ENCODE data around the gene PGAM4.

Gene PGAM4

DNA sequence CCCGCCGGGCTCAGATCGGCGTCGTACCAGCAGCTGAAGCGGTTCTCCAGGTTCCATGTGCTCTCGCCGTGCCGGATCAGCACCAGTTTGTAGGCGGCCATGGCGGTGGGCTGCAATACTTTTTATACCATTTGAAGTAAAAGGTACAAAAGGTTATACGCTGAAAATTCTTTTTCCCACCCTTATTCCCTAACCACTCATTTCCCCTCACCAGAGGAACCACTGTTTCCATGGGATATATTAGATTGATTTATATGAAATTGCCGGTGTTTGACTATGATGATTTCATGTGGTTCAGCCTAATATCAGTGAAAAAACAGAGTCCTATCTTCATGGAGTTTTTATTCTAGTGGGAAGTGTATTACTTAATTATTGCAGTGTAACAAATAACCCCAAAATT lies at the start of gene PGAM4:
Gene PGAM4 (minus strand): TSS at position 101 of the 400 bp plus-strand sequence. CDS start 0 bp downstream, at position 101.
- Histone ChIP-seq H3K9ac (ENCODE audit: low read length) (no peak within 1 kb of the TSS), H3K4me1 (ENCODE audit: control insufficient read depth, insufficient read depth, low read length) (no peaks in the 10 kb centered on the region), H3K27ac (ENCODE audit: low read depth, low read length) (no peak within 1 kb of the TSS), H3K4me3 (ENCODE audit: low read depth, low read length) (no peak within 1 kb of the TSS), H3K27me3 (ENCODE audit: control insufficient read depth, insufficient read depth, low read length) (no peaks in the 10 kb centered on the region), H3K9me3 (ENCODE audit: control insufficient read depth, insufficient read depth, low read depth, low read length) (peaks cover 2% of the 10 kb centered on the region; the same call in 1 of the 2 replicates), H3K36me3 (ENCODE audit: control insufficient read depth, insufficient read depth, low read length) (no peaks in the 10 kb centered on the region)

DNA sequence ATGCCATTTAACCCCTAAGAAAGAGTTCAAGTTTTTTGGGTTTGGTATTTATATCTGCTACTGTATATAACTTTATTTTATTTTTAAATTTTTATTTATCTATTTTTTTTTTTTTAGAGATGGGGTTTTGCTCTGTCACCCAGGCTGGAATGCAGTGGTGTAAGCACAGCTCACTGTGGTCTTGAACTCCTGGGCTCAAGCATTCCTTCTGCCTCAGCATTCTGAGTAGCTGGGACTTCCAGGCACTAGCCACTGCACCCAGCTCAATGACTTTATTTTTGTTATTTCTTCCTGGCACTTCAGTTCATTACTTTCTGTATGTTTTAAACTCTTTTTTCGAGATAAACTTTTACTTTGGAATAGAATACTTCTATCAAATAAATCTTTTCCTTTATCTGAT lies 42.4 kb upstream of the PGAM4 start:
- Histone ChIP-seq H3K4me1 (ENCODE audit: control insufficient read depth, insufficient read depth, low read length) (no peaks in the 10 kb centered on the region), H3K27me3 (ENCODE audit: control insufficient read depth, insufficient read depth, low read length) (no peaks in the 10 kb centered on the region), H3K4me3 (ENCODE audit: low read depth, low read length) (no peak overlapping the region), H3K36me3 (ENCODE audit: control insufficient read depth, insufficient read depth, low read length) (no peaks in the 10 kb centered on the region; the same call in 1 of the 2 replicates), H3K27ac (ENCODE audit: low read depth, low read length) (no peak overlapping the region), H3K9me3 (ENCODE audit: control insufficient read depth, insufficient read depth, low read depth, low read length) (no peaks in the 10 kb centered on the region; the same call in 1 of the 2 replicates), H3K9ac (ENCODE audit: low read length) (no peak overlapping the region)

DNA sequence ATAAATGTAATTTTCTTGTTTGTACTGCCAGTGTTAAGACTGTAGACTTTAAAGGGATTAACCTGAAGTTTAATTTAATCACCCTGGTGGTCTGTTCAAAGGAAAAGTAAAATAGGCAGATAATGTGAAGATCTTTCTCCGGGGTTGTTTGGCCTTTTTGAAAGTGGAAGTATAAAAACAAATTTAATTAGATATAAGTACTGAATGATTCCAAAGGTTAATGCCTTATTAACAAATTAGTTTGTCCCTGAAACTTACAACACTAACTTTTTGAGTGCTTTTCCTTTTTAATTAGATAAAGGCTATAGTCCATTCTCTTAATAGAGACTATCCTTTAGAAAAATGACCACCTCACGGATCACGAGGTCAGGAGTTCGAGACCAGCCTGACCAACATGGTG lies 10.4 kb upstream of the PGAM4 start:
- Histone ChIP-seq H3K9me3 (ENCODE audit: control insufficient read depth, insufficient read depth, low read depth, low read length) (peaks cover 1% of the 10 kb centered on the region; the same call in 1 of the 2 replicates), H3K4me3 (ENCODE audit: low read depth, low read length) (no peak overlapping the region), H3K4me1 (ENCODE audit: control insufficient read depth, insufficient read depth, low read length) (no peaks in the 10 kb centered on the region), H3K27me3 (ENCODE audit: control insufficient read depth, insufficient read depth, low read length) (no peaks in the 10 kb centered on the region), H3K36me3 (ENCODE audit: control insufficient read depth, insufficient read depth, low read length) (no peaks in the 10 kb centered on the region), H3K9ac (ENCODE audit: low read length) (no peak overlapping the region), H3K27ac (ENCODE audit: low read depth, low read length) (no peak overlapping the region)

DNA sequence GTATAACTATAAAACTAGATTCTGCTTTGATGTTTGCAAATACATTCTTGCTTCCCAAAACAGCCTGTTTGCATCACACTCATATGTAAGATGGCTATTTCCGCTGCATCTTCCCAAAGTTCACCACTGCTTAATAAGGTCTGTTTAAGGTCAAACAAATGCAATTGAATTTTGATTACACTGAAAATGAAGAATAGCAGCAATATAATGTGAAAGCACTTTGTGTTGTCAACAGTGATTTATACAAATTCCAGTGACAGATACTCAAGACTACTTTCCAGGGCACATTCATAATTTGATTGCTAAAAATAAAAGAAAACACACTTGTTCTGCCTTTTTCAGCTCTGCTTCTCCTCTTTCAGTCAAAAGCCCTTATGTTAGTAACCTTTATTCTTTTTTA lies 8.1 kb upstream of the PGAM4 start:
- no peaks in the 10 kb centered on the region for H3K4me1 ChIP-seq (ENCODE audit: control insufficient read depth, insufficient read depth, low read length)
- H3K36me3 ChIP-seq (ENCODE audit: control insufficient read depth, insufficient read depth, low read length) = no peaks in the 10 kb centered on the region
- no peak overlapping the region for H3K9ac ChIP-seq (ENCODE audit: low read length)
- 0 out of 2 replicates have a peak, but pooled peaks cover 2% of the 10 kb centered on the region for H3K9me3 ChIP-seq (ENCODE audit: control insufficient read depth, insufficient read depth, low read depth, low read length)
- H3K27me3 ChIP-seq (ENCODE audit: control insufficient read depth, insufficient read depth, low read length) = no peaks in the 10 kb centered on the region
- no peak overlapping the region for H3K4me3 ChIP-seq (ENCODE audit: low read depth, low read length)
- H3K27ac ChIP-seq (ENCODE audit: low read depth, low read length) = no peak overlapping the region

DNA sequence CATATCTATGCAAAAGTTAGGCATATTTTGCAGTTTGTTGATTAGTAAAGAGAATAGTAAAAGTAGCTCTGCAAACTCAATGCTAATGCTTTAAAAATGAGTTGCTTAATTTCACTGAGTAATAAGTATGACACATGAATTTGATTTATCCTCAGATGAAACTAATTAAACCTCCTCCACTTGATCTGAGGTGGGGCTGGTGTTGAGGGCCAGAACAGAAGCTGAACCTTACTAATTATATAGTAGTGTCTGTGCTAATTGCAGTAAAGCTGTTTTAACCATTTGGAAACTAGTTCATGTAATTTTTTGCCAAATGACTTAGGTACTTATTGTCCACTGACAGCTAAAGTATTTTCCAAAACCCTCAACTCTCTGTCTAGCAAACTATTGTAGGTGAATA lies 7.7 kb upstream of the PGAM4 start:
- Histone ChIP-seq H3K4me1 (ENCODE audit: control insufficient read depth, insufficient read depth, low read length) (no peaks in the 10 kb centered on the region), H3K9me3 (ENCODE audit: control insufficient read depth, insufficient read depth, low read depth, low read length) (0 out of 2 replicates have a peak, but pooled peaks cover 2% of the 10 kb centered on the region), H3K36me3 (ENCODE audit: control insufficient read depth, insufficient read depth, low read length) (no peaks in the 10 kb centered on the region), H3K9ac (ENCODE audit: low read length) (no peak overlapping the region), H3K4me3 (ENCODE audit: low read depth, low read length) (no peak overlapping the region), H3K27ac (ENCODE audit: low read depth, low read length) (no peak overlapping the region), H3K27me3 (ENCODE audit: control insufficient read depth, insufficient read depth, low read length) (no peaks in the 10 kb centered on the region)

DNA sequence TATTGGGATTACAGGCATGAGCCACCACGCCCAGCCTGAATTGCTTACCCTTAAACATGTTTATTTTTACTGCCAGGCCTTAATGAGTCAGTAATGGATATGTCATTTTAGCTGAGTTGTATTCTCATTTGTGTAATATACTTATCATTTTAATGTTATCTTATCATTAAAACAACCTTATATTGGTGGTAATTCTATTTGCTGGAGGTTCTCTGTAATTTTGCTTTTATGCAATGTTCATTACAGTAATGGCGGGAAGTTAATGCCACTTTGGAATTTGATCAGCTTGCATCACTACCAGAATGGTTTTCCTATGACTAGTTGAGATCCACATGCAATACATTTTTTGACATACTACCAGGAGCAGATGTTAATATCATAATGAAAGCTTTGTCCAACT lies 6.3 kb upstream of the PGAM4 start:
- H3K27ac ChIP-seq (ENCODE audit: low read depth, low read length) = no peak overlapping the region
- no peaks in the 10 kb centered on the region for H3K27me3 ChIP-seq (ENCODE audit: control insufficient read depth, insufficient read depth, low read length)
- no peak overlapping the region for H3K4me3 ChIP-seq (ENCODE audit: low read depth, low read length)
- H3K4me1 ChIP-seq (ENCODE audit: control insufficient read depth, insufficient read depth, low read length) = no peaks in the 10 kb centered on the region
- H3K9me3 ChIP-seq (ENCODE audit: control insufficient read depth, insufficient read depth, low read depth, low read length) = peaks cover 2% of the 10 kb centered on the region; the same call in 1 of the 2 replicates
- H3K36me3 ChIP-seq (ENCODE audit: control insufficient read depth, insufficient read depth, low read length) = no peaks in the 10 kb centered on the region
- H3K9ac ChIP-seq (ENCODE audit: low read length) = no peak overlapping the region

DNA sequence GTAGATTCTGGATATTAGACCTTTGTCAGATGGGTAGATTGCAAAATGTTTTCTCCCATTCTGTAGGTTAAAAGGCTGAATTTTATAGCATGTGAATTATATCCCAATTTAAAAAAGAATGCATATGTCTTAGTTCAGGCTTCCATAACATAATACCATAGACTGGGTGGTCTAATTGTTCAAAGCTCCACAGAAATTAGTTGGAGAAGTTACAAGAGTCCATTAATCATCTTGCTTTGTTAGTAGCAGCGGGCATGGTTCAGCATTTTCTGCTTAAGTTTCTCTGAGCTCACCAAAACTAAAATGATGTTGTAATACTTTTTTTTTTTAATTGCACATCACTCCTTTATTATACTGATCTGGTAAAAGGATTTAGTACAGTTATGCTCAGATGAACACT lies 1.8 kb downstream of the PGAM4 start:
- no peak overlapping the region for H3K4me3 ChIP-seq (ENCODE audit: low read depth, low read length)
- no peak overlapping the region for H3K27ac ChIP-seq (ENCODE audit: low read depth, low read length)
- no peaks in the 10 kb centered on the region for H3K36me3 ChIP-seq (ENCODE audit: control insufficient read depth, insufficient read depth, low read length)
- peaks cover 2% of the 10 kb centered on the region; the same call in 1 of the 2 replicates for H3K9me3 ChIP-seq (ENCODE audit: control insufficient read depth, insufficient read depth, low read depth, low read length)
- no peaks in the 10 kb centered on the region for H3K4me1 ChIP-seq (ENCODE audit: control insufficient read depth, insufficient read depth, low read length)
- no peaks in the 10 kb centered on the region for H3K27me3 ChIP-seq (ENCODE audit: control insufficient read depth, insufficient read depth, low read length)
- H3K9ac ChIP-seq (ENCODE audit: low read length) = no peak overlapping the region

DNA sequence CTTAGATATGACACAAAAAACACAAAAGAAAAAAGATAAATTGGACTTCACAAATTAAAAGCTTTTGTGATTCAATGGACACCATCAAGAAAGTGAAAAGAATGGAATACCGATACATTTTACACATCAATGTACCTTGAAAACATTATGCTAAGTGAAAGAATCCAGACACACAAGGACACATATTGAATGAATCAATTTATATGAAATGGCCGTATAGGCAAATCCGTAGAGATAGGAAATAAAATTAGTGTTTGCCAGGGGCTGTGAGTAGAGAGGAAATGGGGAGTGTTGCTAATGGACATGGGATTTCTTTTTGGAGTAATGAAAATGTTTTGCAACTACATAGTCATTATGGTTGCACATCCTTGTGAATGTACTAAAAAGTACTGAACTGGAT lies 3.1 kb downstream of the PGAM4 start:
- H3K9ac ChIP-seq (ENCODE audit: low read length) = no peak overlapping the region
- no peaks in the 10 kb centered on the region for H3K4me1 ChIP-seq (ENCODE audit: control insufficient read depth, insufficient read depth, low read length)
- H3K27ac ChIP-seq (ENCODE audit: low read depth, low read length) = no peak overlapping the region
- H3K9me3 ChIP-seq (ENCODE audit: control insufficient read depth, insufficient read depth, low read depth, low read length) = peaks cover 2% of the 10 kb centered on the region; the same call in 1 of the 2 replicates
- H3K4me3 ChIP-seq (ENCODE audit: low read depth, low read length) = no peak overlapping the region
- H3K27me3 ChIP-seq (ENCODE audit: control insufficient read depth, insufficient read depth, low read length) = no peaks in the 10 kb centered on the region
- H3K36me3 ChIP-seq (ENCODE audit: control insufficient read depth, insufficient read depth, low read length) = no peaks in the 10 kb centered on the region

DNA sequence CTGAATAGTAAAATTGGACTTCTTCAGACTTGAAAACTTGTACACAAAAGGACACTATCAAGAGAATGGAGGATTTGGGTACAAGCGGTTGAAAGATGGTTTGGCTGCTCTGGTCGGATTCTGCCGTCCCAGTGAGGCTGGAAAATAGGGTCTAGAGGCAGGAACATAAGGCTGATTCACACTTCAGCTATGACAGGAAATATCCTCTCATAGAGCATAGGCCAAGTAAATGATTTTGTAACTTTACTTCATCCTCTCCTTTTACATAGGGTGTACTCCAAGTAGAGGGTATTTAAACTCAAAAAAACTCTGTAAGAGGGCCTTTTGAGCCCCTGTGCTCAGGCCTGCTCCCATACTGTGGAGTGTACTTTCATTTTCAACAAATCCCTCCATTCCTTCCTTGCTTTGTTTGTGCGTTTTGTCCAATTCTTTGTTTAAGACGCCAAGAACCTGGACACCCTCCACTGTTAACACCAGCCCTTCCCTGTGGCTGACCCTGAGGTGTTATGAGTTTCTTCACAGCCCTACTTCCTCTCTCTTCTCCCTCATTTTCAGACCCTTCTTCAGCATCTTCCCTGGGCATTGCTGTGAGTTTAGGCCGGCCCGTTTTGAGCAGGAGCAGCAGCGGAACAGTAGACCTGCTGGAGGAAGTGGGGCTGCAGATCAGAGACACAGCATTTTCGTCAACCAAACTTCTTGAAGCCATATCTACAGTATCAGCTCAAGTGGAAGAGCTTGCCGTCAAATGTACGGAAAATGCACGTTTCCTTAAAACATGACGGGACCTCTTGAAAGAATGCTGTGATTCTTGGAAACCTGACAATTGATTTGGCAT lies 7.2 kb downstream of the PGAM4 start:
- no peak overlapping the region for H3K9ac ChIP-seq (ENCODE audit: low read length)
- H3K27me3 ChIP-seq (ENCODE audit: control insufficient read depth, insufficient read depth, low read length) = no peaks in the 10 kb centered on the region
- H3K36me3 ChIP-seq (ENCODE audit: control insufficient read depth, insufficient read depth, low read length) = no peaks in the 10 kb centered on the region
- H3K4me3 ChIP-seq (ENCODE audit: low read depth, low read length) = no peak overlapping the region
- no peak overlapping the region for H3K27ac ChIP-seq (ENCODE audit: low read depth, low read length)
- no peaks in the 10 kb centered on the region for H3K4me1 ChIP-seq (ENCODE audit: control insufficient read depth, insufficient read depth, low read length)
- peaks cover 2% of the 10 kb centered on the region; the same call in 1 of the 2 replicates for H3K9me3 ChIP-seq (ENCODE audit: control insufficient read depth, insufficient read depth, low read depth, low read length)

DNA sequence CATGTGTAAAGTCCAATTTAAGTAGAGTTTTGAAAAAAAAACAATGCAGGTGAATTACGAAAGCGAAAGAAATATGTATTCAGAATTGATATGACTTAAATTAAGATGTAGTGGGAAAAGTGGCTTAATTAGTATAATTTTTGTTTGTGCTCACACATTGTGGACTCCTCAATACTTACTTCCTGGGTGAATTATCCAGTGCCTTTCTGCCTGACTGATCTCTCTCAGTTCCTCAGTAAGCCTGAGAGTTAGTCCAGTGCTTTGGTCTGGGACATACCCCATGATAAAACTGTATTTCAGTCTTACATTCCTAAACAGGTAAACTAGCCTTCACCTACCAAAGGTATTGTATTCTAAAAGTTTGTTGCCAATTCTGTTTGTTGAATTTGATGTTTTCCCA lies 8.4 kb downstream of the PGAM4 start:
- no peaks in the 10 kb centered on the region for H3K4me1 ChIP-seq (ENCODE audit: control insufficient read depth, insufficient read depth, low read length)
- H3K9me3 ChIP-seq (ENCODE audit: control insufficient read depth, insufficient read depth, low read depth, low read length) = peaks cover 4% of the 10 kb centered on the region; the same call in 1 of the 2 replicates
- H3K9ac ChIP-seq (ENCODE audit: low read length) = no peak overlapping the region
- H3K36me3 ChIP-seq (ENCODE audit: control insufficient read depth, insufficient read depth, low read length) = no peaks in the 10 kb centered on the region
- no peaks in the 10 kb centered on the region for H3K27me3 ChIP-seq (ENCODE audit: control insufficient read depth, insufficient read depth, low read length)
- no peak overlapping the region for H3K27ac ChIP-seq (ENCODE audit: low read depth, low read length)
- H3K4me3 ChIP-seq (ENCODE audit: low read depth, low read length) = no peak overlapping the region

DNA sequence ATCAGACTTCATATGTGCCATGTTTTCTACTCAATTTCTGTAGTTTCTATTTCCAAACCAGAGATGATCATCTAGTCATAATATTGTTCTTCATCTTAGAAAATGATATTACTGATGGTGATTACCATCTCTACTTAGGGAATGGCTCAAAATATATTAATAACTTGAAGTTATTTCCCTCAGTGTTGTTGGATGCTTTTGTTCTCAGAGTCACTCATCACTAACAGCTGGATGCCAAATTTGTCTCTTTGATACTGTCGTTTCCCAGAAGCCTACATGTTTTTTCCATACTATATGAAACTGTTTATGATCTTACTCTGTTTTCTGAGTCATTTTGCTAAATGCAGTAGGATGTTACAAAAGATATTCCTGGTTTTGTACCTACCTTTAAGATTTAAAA lies 8.9 kb downstream of the PGAM4 start:
- Histone ChIP-seq H3K27me3 (ENCODE audit: control insufficient read depth, insufficient read depth, low read length) (no peaks in the 10 kb centered on the region), H3K4me1 (ENCODE audit: control insufficient read depth, insufficient read depth, low read length) (no peaks in the 10 kb centered on the region), H3K9ac (ENCODE audit: low read length) (no peak overlapping the region), H3K4me3 (ENCODE audit: low read depth, low read length) (no peak overlapping the region), H3K9me3 (ENCODE audit: control insufficient read depth, insufficient read depth, low read depth, low read length) (peaks cover 9% of the 10 kb centered on the region; the same call in 1 of the 2 replicates), H3K36me3 (ENCODE audit: control insufficient read depth, insufficient read depth, low read length) (no peaks in the 10 kb centered on the region), H3K27ac (ENCODE audit: low read depth, low read length) (no peak overlapping the region)
